Measurements from ENCODE around the gene CSRP1. TPM values are rescaled to one million over a fixed set of nuclear protein-coding genes. Genes with fewer than 3 reads are reported as not detected.

The CSRP1 gene
- total RNA-seq, 2 experiments from 2014 or later, result 55.3 to 56.2 TPM

- intact Hi-C loops (cut with micrococcal nuclease), result no loop called here
- Mint-ChIP-seq H3K36me3 (ENCODE audit: low read depth) (peaks cover 14% of the 10 kb centered on the region), H3K27me3 (no peaks in the 10 kb centered on the region), H3K4me1 (ENCODE audit: low read depth) (peaks cover 9% of the 10 kb centered on the region), H3K27ac (no peak overlapping the region), H3K4me3 (no peak overlapping the region), H3K9me3 (no peaks in the 10 kb centered on the region)
- TF ChIP-seq CTCF (IDR thresholded peaks at IDR 0.05), result no peak
- POLR2A ChIA-PET, result interaction anchor here (1.7 kb wide), 1 partner anchor 8 kb away, joined by 8 read pairs; the partner anchor contains the start of gene CSRP1
- CTCF ChIA-PET, result interaction anchor here (0.9 to 30.4 kb wide), 3 partner anchors 6 to 63 kb away, joined by 3 to 796 read pairs (median 796); partner anchors contain the start of gene CSRP1
- ATAC-seq (no peak), DNase-seq (no peak)
Measured at GRCh38 chr1:201499191-201499590, 7.7 kb downstream of the CSRP1 start.

- peaks cover 19% of the 10 kb centered on the region for H3K36me3 Mint-ChIP-seq (ENCODE audit: low read depth)
- no peak overlapping the region for H3K4me3 Mint-ChIP-seq
- ChIA-PET CTCF (interaction anchor here (29.4 to 30.4 kb wide), 2 partner anchors 6 to 7 kb away, joined by 796 read pairs; partner anchors contain the start of gene CSRP1), POLR2A (interaction anchor here (1.7 kb wide), 1 partner anchor 9 kb away, joined by 8 read pairs; the partner anchor contains the start of gene CSRP1)
- peaks cover 3% of the 10 kb centered on the region for H3K4me1 Mint-ChIP-seq (ENCODE audit: low read depth)
- H3K27ac Mint-ChIP-seq, result no peak overlapping the region
- intact Hi-C loops (cut with micrococcal nuclease), result no loop called here
- no peaks in the 10 kb centered on the region for H3K9me3 Mint-ChIP-seq
- H3K27me3 Mint-ChIP-seq, result no peaks in the 10 kb centered on the region
- DNase-seq (no peak), ATAC-seq (no peak)
- TF ChIP-seq CTCF (IDR thresholded peaks at IDR 0.05), result no peak
Measured at GRCh38 chr1:201498621-201499020, 8.3 kb downstream of the CSRP1 start.

GRCh38 chr1:201497935-201498509 is 8.9 kb downstream of the CSRP1 start:
- TF ChIP-seq CTCF (IDR thresholded peaks at IDR 0.05), result no peak
- Mint-ChIP-seq H3K27ac (no peak overlapping the region), H3K36me3 (ENCODE audit: low read depth) (peaks cover 25% of the 10 kb centered on the region), H3K4me3 (no peak overlapping the region), H3K4me1 (ENCODE audit: low read depth) (no peaks in the 10 kb centered on the region), H3K9me3 (no peaks in the 10 kb centered on the region), H3K27me3 (no peaks in the 10 kb centered on the region)
- ChIA-PET POLR2A (interaction anchor here (1.7 kb wide), 1 partner anchor 9 kb away, joined by 8 read pairs; the partner anchor contains the start of gene CSRP1), CTCF (interaction anchor here (29.4 to 30.4 kb wide), 2 partner anchors 7 kb away, joined by 796 read pairs; partner anchors contain the start of gene CSRP1)
- intact Hi-C loops (cut with micrococcal nuclease), result no loop called here
- DNase-seq, result no peak
- ATAC-seq, result no peak

- ChIA-PET POLR2A (no interaction called here), CTCF (interaction anchor here (1.7 to 30.4 kb wide), 3 partner anchors 5 to 48 kb away, joined by 5 to 796 read pairs (median 796); partner anchors contain the start of gene CSRP1)
- no peak for TF ChIP-seq CTCF (IDR thresholded peaks at IDR 0.05)
- Mint-ChIP-seq H3K27me3 (no peaks in the 10 kb centered on the region), H3K4me1 (ENCODE audit: low read depth) (no peaks in the 10 kb centered on the region), H3K4me3 (no peak overlapping the region), H3K9me3 (no peaks in the 10 kb centered on the region), H3K36me3 (ENCODE audit: low read depth) (peaks cover 25% of the 10 kb centered on the region), H3K27ac (no peak overlapping the region)
- intact Hi-C loops (cut with micrococcal nuclease), result no loop called here
- ATAC-seq, result no peak
- no peak for DNase-seq
Measured at GRCh38 chr1:201496296-201496690, 10.6 kb downstream of the CSRP1 start.
